HK-2 (cell line): ENCODE measurements around the gene NME4.
"Not testable (repeated sequence)": the region's sequence is repeated elsewhere in the genome, so short reads cannot be mapped to it uniquely, and the experiment has no call there.

ENCODE experiments used
- DNase-seq: peaks from one replicate; pipeline ENCODE4 v3.0.0-alpha.2; 2018; ENCODE audit not compliant: unreplicated experiment

Gene NME4

GRCh38 chr16:397736-398332, 835 bp downstream of the NME4 start:
- no peak for DNase-seq

DNA sequence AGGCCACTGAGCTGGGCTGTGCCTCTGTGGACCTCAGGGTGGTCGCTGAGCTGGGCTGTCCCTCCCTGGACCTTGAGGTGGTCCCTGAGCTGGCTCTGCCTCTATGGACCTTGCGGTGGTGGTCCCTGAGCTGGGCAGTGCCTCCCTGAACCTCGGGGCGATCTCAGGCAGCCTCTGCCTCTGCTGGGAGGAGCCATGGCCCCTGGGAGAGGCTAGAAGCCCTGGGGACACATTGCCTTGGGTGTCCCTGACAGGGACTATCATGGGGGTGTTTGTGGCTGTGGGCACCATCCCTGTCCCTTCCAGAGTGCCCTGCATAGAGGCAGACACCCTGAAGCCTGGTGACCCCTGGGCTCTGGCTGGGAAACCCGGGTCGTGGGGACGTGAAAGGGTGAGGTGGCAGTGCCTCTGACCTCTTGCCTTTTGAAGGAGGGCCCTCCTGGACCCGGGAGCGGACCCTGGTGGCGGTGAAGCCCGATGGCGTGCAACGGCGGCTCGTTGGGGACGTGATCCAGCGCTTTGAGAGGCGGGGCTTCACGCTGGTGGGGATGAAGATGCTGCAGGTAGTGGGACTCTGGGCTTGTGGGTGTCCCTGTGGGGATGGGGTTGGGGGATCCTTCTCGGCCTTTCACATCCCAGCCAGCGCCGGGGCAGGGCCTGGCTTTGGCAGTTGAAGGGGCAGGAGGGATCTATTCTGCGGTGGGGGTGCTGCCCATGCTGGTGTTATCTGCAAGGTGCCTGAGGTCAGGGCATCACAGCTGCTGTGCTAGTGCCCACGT, 1.8 kb downstream of the NME4 start:
- no peak for DNase-seq

DNA sequence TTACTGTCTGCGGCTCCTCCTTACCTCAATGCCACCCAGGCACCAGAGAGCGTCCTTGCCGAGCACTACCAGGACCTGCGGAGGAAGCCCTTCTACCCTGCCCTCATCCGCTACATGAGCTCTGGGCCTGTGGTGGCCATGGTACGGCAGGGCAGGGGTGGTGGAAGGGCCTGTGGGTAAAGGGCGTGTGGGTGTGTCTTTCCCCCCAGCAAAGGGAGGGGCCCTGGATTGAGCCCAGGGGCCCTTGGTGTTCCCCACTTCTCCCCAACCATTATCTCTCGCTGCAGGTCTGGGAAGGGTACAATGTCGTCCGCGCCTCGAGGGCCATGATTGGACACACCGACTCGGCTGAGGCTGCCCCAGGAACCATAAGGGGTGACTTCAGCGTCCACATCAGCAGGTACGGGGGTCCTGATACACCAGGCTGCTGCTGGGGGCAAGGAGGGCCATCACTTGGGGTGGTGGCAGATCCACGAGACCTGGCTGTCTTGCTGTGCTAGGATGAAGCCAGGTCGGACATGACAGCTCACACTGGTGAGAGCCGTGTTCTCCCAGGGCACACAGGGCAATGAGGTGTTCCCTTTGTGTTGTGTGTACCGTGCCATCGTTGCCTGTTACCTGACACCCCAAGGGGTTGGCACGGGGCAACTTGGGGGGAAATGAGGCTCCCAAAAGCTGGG, 2.5 kb downstream of the NME4 start:
- no peak for DNase-seq

DNA sequence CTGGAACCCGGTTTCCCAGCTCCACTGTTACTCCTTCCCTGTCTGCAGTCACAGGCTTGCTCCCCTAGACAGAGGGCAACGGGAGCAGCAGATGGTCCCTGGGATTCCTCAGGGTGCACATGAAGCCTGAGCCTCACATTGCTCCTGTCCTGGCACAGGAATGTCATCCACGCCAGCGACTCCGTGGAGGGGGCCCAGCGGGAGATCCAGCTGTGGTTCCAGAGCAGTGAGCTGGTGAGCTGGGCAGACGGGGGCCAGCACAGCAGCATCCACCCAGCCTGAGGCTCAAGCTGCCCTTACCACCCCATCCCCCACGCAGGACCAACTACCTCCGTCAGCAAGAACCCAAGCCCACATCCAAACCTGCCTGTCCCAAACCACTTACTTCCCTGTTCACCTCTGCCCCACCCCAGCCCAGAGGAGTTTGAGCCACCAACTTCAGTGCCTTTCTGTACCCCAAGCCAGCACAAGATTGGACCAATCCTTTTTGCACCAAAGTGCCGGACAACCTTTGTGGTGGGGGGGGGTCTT, 3.1 kb downstream of the NME4 start:
- DNase-seq: no peak

DNA sequence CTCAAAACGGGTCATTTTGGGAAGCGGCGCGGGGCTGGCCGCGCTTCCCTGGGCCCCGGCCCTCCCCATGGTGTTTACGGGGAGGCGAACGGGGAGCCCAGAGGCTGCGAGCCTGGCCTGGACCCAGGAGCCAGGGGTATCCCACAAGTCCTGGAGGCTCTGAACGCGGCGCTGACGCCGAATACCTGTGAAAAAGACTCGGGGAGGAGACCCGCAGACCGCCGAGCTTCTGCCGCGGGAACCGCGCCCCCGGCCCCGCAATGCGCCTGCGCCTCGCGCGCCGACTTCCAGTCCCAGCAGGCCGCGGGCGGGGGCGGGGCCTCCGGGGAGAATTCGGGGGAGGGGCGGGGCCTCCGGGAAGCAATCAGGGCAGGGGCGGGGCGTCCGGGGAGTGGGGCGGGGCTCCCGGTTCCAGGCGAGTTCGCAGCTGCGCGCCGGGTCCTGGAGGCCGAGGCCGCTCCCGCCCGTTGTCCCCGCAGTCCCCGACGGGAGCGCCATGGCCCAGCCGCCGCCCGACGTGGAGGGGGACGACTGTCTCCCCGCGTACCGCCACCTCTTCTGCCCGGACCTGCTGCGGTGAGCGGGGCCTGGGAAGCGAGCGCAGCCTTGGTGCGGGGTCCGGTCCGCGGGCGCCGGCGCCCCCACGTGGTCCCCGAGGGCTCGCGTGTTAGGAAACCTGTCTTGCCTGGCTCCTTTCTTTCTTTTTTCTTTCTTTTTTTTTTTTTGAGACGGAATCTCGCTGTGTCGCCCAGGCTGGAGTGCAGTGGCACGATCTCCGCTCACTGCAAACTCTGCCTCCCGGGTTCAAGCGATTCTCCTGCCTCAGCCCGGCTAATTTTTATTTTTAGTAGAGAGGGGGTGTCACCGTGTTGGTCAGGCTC, 4.7 kb downstream of the NME4 start, which contains the start of gene DECR2:
DECR2 (plus strand) TSS at position 418 of the 881 bp plus-strand sequence; CDS start at position 497, 79 bp downstream.
- DNase-seq: peak; percentile 95

DNA sequence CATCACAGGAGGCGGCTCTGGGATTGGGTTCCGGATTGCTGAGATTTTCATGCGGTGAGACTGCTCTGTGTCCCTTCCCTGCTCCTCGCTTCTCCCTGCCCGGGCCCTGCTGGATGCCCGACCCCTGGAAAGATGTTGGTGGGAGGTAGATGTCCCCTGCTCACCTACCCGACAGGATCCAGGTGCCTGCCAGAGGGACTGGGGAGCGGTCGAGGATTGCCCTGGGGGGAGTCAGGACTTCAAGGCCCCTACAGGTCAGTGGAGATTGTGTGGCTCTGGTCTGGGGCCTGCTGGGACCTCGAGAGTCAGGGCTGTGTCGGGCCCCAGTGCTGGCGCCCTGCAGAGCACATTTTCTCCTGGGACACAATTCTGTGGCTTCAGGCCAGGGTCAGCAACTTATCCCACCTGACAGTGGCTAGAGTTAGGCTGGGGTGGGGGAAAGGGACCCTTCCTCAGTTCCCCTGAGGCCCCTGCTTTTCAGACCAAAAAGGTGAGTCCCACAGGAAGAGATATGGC, 8.0 kb downstream of the NME4 start:
- no peak for DNase-seq

GRCh38 chr16:405548-406506, 8.8 kb downstream of the NME4 start:
- DNase-seq: no peak

- no peak for DNase-seq
These were observed 10.3 kb downstream of the NME4 start for GRCh38 chr16:407253-407652.

DNA sequence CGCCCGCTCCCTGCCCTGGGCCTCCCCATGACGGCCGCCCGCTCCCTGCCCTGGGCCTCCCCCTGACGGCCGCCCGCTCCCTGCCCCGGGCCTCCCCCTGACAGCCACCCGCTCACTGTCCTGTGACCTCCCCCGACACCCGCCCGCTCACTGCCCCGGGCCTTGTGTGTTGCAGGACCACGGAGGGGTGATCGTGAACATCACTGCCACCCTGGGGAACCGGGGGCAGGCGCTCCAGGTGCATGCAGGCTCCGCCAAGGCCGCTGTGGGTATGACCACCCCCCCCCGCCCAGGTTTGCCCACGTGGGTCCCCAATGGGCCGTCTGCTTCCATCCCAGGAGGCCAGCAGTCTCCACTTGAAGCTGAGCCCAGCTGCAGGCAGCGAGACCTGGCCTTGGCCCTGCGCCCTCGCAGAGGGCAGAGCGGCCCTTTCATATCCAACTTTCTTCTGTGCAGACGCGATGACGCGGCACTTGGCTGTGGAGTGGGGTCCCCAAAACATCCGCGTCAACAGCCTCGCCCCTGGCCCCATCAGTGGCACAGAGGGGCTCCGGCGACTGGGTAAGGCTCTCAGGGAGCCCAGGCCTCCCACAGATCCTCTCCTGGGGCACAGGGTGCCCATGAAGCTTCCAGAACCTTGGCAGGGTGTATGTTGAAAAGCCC, 13.6 kb downstream of the NME4 start:
- no peak for DNase-seq

- DNase-seq: no peak
These were observed 14.7 kb downstream of the NME4 start for GRCh38 chr16:411576-412265.

DNA sequence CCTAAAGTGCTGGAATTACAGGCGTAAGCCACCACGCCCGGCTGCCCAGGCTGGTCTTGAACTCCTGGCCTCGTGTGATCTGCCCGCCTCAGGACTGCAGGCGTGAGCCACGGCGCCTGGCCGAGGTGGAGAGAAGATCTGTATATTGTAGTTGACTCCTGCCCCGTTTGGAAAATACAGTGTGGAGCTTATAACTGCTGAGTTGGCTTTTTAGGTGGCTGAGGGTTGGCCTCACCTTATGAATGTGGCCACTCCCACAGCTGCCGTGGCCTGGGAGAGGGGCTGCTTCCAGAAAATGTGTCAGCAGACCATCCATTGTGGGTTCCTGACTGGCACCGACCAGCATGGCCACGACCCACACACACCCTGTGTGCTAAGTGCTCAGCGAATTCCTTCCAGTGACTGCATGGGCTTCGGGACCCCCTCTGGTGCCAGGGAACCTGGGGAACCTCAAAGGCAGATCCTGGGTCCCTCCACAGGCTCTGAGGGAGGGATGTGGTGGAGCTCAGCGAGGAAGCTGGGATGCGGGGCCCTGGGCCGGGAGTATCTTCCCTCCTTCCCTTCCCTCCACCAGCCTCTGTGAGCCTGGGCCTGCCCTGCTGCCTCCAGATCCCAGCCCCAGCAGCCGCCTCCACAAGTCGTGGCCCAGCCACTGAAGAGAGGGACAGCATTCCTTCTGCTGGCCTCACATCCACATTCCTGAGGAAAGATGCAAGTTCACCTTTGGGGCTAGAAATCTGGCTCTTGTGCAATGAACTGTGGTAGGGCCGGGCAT, 17.6 kb downstream of the NME4 start:
- no peak for DNase-seq

GRCh38 chr16:415170-415498, 18.1 kb downstream of the NME4 start:
- DNase-seq: not testable (repeated sequence)

DNA sequence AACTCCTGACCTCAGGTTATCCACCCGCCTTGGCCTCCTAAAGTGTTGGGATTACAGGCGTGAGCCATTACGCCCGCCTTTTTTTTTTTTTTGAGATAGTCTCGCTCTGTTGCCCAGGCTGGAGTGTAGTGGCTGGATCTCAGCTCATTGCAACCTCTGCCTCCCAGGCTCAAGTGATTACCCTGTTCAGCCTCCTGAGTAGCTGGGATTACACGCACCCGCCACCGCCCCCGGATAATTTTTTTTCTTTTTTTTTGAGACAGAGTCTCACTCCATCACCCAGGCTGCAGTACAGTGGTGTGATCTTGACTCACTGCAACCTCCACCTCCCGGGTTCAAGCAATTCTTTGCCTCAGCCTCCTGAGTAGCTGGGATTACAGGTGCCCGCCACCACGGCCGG, 25.2 kb downstream of the NME4 start:
- not testable (repeated sequence) for DNase-seq

GRCh38 chr16:424033-424622, 27.1 kb downstream of the NME4 start:
- DNase-seq: peak; percentile 46

GRCh38 chr16:424623-425081, 27.7 kb downstream of the NME4 start:
- DNase-seq: peak; percentile 31

- DNase-seq: peak; percentile 73
These were observed 28.2 kb downstream of the NME4 start, which contains the start of gene RAB11FIP3 for GRCh38 chr16:425082-425718. RAB11FIP3 (plus strand) TSS chr16:425649; CDS start chr16:426007, 358 bp downstream.

GRCh38 chr16:425740-426114, 28.7 kb downstream of the NME4 start:
- DNase-seq: no peak
